Tibial artery (tissue), 4 donors: ENCODE data around the gene SMAD2.

Experiments
- DNase-seq, 2 donors: peaks; one replicate each; pipeline ENCODE4 v3.0.0-alpha.2; 2019
- H3K27ac ChIP-seq, 2 donors: fragments of 200-600 bp; sonication (generic) in 1 of 2; 1 replicate in 1 of 2; 2 replicates in 1 of 2; pipeline ENCODE4 v1.5.1; 2018 to 2019; ENCODE audit warnings: mild to moderate bottlenecking in 1 of 2
- H3K27me3 ChIP-seq, 2 donors: fragments of 200-600 bp; sonication (generic) in 1 of 2; one replicate each; pipeline versions ENCODE4 v1.5.1 to v1.6.0; 2016 to 2019
- H3K36me3 ChIP-seq, 3 donors: fragments of 200-600 bp; sonication (generic) in 2 of 3; one replicate each; pipeline ENCODE4 v1.5.1; 2016 to 2019; ENCODE audit warnings: mild to moderate bottlenecking in 2 of 3
- H3K4me1 ChIP-seq, 4 donors: fragments of 200-600 bp; sonication (generic) in 2 of 4; 1 replicate in 3 of 4; 2 replicates in 1 of 4; pipeline ENCODE4 v1.5.1; 2016 to 2019
- H3K4me3 ChIP-seq, 2 donors: fragments of 200-600 bp; sonication (generic) in 1 of 2; 1 replicate in 1 of 2; 2 replicates in 1 of 2; pipeline ENCODE4 v1.5.1; 2018 to 2019; ENCODE audit warnings: mild to moderate bottlenecking in 2 of 2
- H3K9me3 ChIP-seq, 3 donors: fragments of 200-600 bp; sonication (generic) in 1 of 3; one replicate each; pipeline ENCODE4 v1.5.1; 2016 to 2019
- intact Hi-C: fragments of 100-400 bp; cut with DNase I; formaldehyde crosslinking; loops from one replicate; pipeline ENCODE4 v1.15.0; 2023; ENCODE audit warnings: low total_unique reads
- TF ChIP-seq, protein P1 (sequence below), 2 experiments: fragments of 200-600 bp in 1 of 2; fragments of 450-650 bp in 1 of 2; IDR thresholded peaks; one replicate each; pipeline ENCODE4 v1.5.1; 2017 to 2019; ENCODE audit warnings: antibody characterized with exemption in 2 of 2, mild to moderate bottlenecking in 1 of 2, moderate library complexity in 1 of 2

The SMAD2 gene

DNA sequence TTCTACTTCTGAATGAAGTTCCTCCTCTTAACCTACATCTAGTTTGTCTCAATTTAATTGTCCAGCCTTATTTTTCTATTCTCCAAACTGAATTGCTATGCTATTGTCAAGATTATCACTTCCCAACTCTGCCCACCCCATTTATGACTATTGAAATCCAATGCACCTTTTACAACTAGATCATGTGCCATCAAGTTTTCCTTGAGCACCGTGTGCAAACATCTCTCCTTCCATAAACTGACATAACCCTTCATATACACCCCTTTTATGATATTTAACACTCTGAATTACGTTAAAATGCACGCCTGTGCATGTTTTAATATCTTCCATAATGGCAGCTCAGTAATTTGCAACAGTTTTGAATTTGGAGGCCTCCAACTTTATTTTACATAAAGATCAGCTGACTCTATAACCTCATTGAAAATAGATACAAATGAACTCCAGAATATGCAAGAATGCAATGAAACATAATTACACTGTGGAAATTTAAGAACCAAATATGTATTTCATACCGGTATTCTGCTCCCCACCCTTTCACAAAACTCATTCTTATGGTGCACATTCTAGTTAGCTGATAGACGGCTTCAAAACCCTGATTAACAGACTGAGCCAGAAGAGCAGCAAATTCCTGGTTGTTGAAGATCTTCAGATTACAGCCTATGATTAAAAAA is 85.5 kb downstream of the SMAD2 start:
- no peak overlapping the region for H3K4me3 ChIP-seq

DNA sequence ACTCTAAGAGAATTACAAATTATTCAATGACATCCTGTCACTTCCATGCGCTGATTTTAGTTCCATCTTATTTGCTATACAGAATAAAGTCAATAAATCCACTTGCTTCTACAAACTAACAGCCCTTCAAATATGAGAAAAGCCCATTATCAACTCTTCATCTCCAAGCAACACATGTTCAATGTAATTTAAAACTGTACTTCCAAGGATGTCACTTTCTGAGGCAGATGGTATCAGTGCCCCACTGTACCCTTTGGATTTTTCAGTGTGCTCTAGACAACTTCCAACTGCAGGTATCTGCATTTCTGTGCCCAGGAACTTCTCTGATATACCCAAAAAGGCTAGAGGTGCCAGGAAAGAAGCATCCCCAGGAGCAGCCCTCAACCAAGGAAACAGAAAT is 87.6 kb downstream of the SMAD2 start:
- H3K9me3 ChIP-seq, result no peaks in the 10 kb centered on the region
- intact Hi-C loops, result no loop called here
- DNase-seq, result no peak
- H3K27me3 ChIP-seq, result no peaks in the 10 kb centered on the region
- H3K4me3 ChIP-seq, result no peak overlapping the region
- H3K27ac ChIP-seq, result no peak overlapping the region
- peaks cover 48 to 67% (median 60%) of the 10 kb centered on the region in 3 donors for H3K36me3 ChIP-seq
- no peaks in the 10 kb centered on the region for H3K4me1 ChIP-seq
- TF ChIP-seq, protein P1, sequence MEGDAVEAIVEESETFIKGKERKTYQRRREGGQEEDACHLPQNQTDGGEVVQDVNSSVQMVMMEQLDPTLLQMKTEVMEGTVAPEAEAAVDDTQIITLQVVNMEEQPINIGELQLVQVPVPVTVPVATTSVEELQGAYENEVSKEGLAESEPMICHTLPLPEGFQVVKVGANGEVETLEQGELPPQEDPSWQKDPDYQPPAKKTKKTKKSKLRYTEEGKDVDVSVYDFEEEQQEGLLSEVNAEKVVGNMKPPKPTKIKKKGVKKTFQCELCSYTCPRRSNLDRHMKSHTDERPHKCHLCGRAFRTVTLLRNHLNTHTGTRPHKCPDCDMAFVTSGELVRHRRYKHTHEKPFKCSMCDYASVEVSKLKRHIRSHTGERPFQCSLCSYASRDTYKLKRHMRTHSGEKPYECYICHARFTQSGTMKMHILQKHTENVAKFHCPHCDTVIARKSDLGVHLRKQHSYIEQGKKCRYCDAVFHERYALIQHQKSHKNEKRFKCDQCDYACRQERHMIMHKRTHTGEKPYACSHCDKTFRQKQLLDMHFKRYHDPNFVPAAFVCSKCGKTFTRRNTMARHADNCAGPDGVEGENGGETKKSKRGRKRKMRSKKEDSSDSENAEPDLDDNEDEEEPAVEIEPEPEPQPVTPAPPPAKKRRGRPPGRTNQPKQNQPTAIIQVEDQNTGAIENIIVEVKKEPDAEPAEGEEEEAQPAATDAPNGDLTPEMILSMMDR (IDR thresholded peaks at IDR 0.05), result no peak

More for the DNA sequence above, 85.5 kb downstream of the SMAD2 start:
- Histone ChIP-seq H3K27ac (no peak overlapping the region), H3K27me3 (no peaks in the 10 kb centered on the region), H3K36me3 (peaks cover 29 to 54% (median 54%) of the 10 kb centered on the region in 3 donors), H3K4me1 (no peaks in the 10 kb centered on the region), H3K9me3 (no peaks in the 10 kb centered on the region)
- TF ChIP-seq, protein P1 (IDR thresholded peaks at IDR 0.05), result no peak
- DNase-seq, result no peak
- intact Hi-C loops, result no loop called here

DNA sequence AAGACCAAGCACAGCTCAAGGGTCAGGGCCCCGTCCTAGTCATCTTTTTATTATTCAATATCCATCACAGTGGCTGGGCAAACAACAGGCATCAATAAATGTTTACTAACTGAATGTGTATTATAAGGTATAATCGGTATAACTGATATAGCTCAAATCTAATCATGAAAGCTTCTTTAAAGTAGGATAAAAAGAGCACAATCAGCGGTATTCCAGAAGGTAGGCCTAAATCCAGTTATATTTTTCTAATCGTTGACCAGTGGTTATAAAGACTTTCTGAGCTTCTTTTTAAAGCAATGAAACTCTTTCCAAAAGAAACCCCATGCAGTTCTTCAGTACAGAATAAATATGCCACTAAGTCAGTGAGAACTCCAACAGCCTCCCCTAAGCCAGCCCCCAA is 92.1 kb downstream of the SMAD2 start:
- Histone ChIP-seq H3K4me3 (no peak overlapping the region), H3K36me3 (peaks cover 34 to 52% (median 41%) of the 10 kb centered on the region in 3 donors), H3K4me1 (no peaks in the 10 kb centered on the region), H3K27me3 (no peaks in the 10 kb centered on the region), H3K27ac (no peak overlapping the region), H3K9me3 (no peaks in the 10 kb centered on the region)
- DNase-seq, result no peak
- TF ChIP-seq, protein P1 (IDR thresholded peaks at IDR 0.05), result no peak
- intact Hi-C loops, result no loop called here

DNA sequence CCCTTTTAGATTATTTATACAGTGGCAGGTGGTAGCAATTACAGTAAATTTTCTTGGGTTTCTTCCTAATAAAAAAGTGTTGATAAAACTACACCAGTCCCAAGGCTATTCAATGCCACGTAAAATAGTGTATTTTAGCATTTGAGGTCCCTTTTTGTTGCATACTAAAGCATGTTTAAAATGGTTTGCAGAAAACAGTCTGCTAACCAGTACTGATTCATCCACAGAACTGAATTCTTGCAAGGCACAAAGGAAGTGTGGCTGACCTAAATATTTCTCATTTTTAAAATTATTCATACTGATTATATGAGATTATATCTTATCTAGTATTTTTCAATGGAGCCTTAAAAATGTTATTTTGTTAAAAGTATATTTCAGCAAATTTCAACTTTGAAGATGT is 98.1 kb downstream of the SMAD2 start:
- Histone ChIP-seq H3K27ac (no peak overlapping the region), H3K4me3 (no peak overlapping the region), H3K9me3 (no peaks in the 10 kb centered on the region), H3K36me3 (peaks cover 0 to 17% (median 12%) of the 10 kb centered on the region in 3 donors), H3K27me3 (no peaks in the 10 kb centered on the region), H3K4me1 (no peaks in the 10 kb centered on the region)
- TF ChIP-seq, protein P1 (IDR thresholded peaks at IDR 0.05), result no peak
- no peak for DNase-seq
- intact Hi-C loops, result no loop called here

DNA sequence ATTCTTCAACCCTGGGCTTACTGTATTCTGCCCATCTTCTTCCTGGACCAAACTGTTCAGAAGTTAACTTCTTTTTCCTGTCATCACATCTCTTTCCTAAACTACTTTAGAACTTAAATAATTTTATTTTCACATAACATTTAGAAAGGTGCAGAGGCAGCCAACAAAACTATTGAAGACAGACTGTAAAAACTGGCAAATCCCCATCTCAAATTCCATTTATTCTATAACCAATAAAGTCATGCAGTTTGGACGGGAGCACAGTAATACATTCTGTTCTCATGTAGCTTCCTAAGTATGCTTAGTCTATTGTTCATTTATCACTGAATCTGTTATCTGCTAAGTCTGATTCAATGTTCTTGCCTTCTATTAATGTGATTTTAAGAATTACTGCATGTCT is 99.1 kb downstream of the SMAD2 start:
- intact Hi-C loops, result no loop called here

More for the DNA sequence above, 99.1 kb downstream of the SMAD2 start:
- Histone ChIP-seq H3K4me1 (no peaks in the 10 kb centered on the region), H3K4me3 (no peak overlapping the region), H3K36me3 (peaks cover under 1 to 17% (median 12%) of the 10 kb centered on the region in 3 donors), H3K27ac (no peak overlapping the region), H3K27me3 (no peaks in the 10 kb centered on the region), H3K9me3 (no peaks in the 10 kb centered on the region)
- DNase-seq, result no peak
- TF ChIP-seq, protein P1 (IDR thresholded peaks at IDR 0.05), result no peak
